Non-pigmented ciliary epithelial cell (primary cell): ENCODE results near the gene FBXO8.
A peak's percentile ranks its signal among the peaks of the same experiment; 100 is the strongest.
"Not testable (repeated sequence)": the region's sequence is repeated elsewhere in the genome, so short reads cannot be mapped to it uniquely, and the experiment has no call there.

Source experiments
- DNase-seq: peaks from one replicate; pipeline ENCODE4 v3.0.0-alpha.2; 2010; ENCODE audit warnings: low read depth

The FBXO8 gene

GRCh38 chr4:174282836-174283506 is 496 bp downstream of the FBXO8 start:
- DNase-seq, result peak; percentile 86

DNA sequence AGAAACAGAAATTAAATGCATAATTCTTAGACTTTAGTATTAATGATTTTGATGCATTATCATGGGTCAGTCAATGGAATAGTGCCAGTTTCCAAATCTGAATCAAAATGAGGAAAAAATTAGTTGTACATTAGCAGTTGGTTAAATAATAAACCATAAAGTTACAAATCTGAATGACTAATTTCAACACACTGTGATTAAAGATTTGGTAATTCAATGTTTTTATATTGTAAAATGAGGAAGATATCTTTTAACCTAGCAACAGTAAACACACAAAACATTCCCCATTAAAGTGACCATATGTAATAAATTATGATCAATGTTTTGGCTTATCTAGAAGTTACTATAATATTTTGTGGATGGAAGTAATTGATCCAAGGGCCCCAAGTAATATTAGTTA is 1.6 kb downstream of the FBXO8 start:
- no peak for DNase-seq

- DNase-seq, result no peak
These were observed 2.2 kb downstream of the FBXO8 start for GRCh38 chr4:174281182-174281737.

GRCh38 chr4:174279433-174280155 is 3.9 kb downstream of the FBXO8 start:
- DNase-seq, result no peak

DNA sequence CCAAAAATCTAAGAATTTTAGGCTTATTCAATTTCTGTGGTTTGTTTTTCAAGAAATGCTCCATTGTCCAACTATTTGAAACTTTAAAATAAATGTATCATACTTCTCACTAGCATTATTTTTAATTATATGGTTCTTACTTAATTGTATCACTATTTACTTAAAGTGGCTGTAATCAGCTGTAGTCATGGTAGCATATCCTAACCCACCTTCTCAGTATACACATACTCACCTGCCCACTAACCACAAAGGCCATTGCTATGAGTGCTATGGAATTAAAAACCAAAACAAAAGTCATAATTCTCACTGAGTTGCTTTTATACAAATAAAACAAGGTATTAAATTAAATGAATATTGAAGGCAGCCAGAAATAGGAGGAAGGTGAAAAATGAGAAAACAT is 5.0 kb downstream of the FBXO8 start:
- DNase-seq, result no peak

GRCh38 chr4:174277433-174277832 is 6.0 kb downstream of the FBXO8 start:
- no peak for DNase-seq

DNA sequence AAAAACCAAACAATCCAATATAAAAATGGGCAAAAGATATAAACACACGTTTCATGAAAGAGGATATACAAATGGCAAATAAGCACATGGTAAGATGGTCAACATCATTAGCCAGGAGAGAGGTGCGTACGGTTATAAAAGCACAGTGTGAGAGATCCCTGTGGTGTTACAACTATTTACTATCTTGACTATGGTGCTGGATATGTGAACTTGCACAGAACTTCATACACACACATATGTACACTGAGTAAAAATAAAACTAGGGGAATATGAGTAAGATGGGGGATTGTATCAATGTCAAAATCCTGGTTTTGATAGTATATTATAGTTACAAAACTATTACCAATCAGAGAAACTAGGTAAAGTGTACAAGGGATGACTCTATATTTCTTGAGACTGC is 8.4 kb downstream of the FBXO8 start:
- DNase-seq, result no peak

DNA sequence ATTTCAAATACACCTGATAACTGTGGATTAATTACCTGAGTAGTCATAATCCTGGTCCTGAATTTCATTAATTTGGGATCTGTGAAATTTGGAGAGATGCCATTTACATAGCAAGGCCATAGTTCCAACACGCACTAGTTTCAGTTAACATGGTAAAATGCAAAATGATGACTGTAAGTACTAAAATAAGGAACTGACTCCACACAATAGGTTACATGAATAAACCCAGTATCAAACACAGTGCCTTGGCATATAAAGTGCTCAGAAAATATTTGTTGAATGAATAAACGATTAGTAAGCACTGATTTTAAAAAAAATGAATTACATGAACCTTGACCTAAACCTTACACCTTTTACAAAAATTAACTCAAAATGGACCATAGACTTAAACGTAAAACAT is 9.0 kb downstream of the FBXO8 start:
- no peak for DNase-seq

- DNase-seq, result no peak
These were observed 9.5 kb downstream of the FBXO8 start for GRCh38 chr4:174273930-174274329.

DNA sequence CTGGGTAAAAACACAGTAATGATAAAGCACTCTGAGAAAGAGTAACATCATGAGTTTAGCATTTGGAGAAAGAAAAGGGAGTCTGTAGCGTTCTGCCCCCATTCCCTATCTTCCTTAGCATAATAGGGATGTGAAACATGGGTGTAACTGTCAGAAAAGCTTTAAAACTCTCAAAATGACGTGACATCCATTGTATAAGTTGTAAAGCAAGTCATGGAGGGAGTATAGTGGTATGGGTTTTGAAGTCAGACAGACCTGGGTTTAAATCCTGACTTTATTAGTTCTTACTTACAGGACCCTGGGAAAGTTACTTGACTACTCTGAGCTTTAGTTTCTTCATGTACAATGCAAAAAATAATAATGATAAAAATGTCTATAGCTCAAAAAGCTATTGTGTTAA is 17.1 kb downstream of the FBXO8 start:
- DNase-seq, result no peak

DNA sequence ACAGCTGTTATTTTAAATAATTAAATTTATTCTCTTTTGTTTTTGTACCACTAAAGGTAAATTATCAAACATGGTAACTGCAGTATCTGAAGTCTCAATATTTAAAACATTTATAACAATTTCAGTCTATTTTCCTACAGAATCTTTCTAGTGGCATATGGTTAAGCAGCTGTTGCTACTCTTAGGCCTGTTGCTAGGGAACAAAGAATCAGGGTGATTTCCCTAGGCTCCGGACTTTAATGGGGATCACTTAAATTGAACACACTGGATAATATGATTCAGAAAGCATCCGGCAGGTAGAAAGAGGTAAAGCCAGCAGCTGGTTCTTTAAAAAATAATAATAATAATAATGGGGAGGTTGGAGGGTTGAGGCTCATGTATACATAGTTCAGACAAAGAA is 17.6 kb downstream of the FBXO8 start:
- no peak for DNase-seq

DNA sequence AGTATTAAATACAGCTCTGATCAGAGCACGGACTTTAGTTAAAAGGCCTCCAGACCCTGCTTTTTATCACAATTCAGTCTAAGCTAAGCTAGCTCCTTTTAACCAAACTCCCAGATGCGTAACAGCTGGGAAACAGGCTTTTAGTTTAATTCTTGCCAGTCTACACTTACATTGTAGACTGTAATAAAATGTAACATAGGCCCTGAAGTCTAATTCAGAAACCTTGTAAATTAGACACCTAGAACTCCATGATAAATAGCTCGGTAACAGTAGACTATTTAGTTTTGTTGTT is 20.1 kb downstream of the FBXO8 start:
- no peak for DNase-seq

DNA sequence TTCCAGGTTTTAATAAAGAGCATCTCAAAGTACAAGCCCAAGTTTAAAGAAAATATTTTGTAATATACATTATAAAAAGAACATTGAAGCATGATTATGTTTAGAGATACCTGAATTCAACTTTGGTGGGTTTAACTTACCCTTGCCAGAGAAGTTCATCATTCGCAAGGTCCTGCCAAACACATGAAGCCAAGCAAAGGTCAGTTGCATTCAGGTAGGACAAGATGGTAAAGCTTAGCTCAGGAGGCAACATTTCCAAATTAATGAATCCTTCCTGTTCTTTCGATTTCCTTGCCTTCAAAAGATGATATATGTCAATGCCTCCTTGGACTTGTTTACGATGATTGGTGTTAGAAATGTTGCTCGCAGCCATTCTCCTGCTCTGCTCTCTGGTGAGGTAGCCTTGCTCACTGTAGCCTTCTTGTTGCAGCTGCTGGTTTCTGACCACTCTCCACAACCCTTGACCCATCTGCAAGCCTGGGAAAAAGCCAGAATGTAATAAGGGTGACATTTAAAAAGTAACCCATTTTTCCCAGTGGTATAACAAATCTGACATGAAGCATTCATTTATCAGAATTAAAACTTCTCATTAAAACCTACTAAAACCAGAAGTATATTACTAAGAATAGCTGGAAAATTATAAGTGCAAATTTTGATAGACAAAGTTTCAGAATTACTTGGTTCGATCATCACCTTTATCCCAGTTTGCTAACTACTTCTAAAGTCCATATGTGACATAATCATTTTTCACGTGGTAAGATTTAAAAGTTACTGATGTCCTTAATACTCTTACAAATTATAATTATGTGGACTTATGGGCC is 20.6 kb downstream of the FBXO8 start:
- DNase-seq, result no peak

GRCh38 chr4:174261432-174261831 is 22.0 kb downstream of the FBXO8 start:
- not testable (repeated sequence) for DNase-seq

GRCh38 chr4:174260099-174260498 is 23.4 kb downstream of the FBXO8 start:
- DNase-seq, result peak; percentile 58

DNA sequence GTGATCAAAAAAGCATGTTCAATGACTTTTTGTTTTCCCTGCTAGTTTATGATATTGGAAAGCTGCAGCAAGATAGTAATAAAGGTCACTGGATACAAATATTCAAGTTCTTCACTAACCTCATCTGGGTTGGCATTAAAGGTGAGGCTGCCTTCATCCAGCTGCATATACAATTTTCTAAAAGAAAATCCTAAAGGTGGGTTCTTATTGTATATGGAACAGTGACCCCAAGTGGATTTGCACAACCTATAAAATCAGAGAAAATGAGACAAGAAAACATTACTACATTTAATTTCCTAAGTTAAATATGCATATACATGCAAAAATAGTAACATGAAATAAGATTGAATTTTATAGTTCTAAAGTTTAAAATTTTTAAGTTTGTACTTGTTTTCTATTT is 23.9 kb downstream of the FBXO8 start:
- no peak for DNase-seq

- DNase-seq, result no peak
These were observed 27.2 kb downstream of the FBXO8 start for GRCh38 chr4:174256277-174256713.

DNA sequence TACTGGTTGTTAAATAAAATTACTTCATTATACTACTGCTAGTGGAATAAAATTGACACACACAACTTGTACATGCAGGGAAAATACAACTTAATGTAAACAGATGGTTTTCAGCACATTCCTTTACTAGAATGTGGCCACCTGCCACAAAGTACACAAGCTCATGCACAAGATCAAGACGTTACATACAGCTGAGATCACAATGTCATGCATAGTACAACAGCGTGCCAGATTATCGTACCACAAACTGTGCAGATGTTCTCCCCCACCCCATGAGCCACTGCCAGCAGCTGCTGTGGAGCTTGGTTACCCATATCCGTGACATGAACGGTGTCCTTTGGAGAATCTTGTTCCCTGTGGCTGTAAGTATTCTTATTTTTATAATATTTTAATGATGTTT is 27.7 kb downstream of the FBXO8 start:
- peak; percentile 83 for DNase-seq

DNA sequence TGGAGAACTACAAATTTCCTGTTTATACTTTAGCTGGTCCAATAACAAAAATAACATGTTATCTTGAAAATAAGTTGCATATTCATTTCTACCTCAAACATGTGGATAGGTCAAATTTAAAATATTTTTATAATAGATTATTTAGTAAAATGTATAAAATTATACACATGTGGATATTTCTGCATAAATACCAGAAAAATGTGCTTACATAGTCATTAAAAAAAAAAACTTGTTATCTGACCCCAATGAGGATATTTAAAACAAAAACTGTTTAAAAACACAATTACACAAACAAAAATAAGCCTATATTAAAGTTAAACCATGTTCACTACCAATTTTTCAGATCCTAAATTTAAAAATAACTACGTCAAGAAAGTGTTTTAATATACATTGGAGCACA is 28.1 kb downstream of the FBXO8 start:
- no peak for DNase-seq

- no peak for DNase-seq
These were observed 28.9 kb downstream of the FBXO8 start for GRCh38 chr4:174254613-174255012.

DNA sequence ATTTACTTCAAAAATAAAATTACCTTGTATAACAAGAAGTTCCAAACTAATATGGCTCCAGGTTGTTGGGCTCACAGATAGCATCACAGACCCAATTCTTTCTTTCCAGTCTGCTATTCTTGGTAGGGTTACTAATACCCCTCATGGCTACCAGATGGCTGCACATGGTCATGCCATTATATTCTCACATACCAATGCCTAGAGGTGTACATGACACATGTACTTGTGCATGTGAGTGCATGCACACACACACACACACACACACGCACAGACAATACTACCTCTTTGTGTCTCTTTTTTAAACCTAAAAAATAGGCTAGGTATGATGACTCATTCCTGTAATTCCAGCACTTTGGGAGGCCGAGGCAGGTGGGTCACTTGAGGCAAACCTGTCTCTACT is 31.1 kb downstream of the FBXO8 start:
- no peak for DNase-seq

GRCh38 chr4:174248407-174248806 is 35.1 kb downstream of the FBXO8 start:
- no peak for DNase-seq

DNA sequence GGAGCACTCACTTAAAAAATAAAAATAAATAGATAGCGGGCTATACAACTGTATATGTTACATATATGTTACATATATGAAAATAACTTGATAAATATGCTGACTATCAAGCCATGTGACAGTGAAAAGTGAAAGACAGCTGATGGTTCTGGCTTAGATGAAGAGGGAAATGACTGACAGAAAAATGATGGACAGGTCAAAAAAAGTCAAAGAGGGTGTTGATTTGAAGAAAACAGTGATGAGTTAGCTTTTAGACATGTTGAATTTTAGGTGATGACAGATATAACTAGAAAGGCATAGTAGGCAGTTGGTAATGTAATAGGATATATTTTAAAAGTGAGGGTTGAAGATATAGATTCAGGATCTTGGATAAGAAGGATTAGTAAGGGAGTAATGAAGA is 37.8 kb downstream of the FBXO8 start:
- DNase-seq, result no peak
